Fibroblast of lung (primary cell): Measurements from ENCODE around the gene CD40LG.

Experiments
- CTCF ChIP-seq, 2 donors: IDR thresholded peaks in 1 of 2; conservative IDR thresholded peaks in 1 of 2; 1 replicate in 1 of 2; 2 replicates in 1 of 2; pipeline ENCODE4 v1.5.1; 2011 to 2012; ENCODE audit warnings: low read length in 2 of 2, control low read depth in 1 of 2, inconsistent platforms in 1 of 2, low read depth in 1 of 2, mild to moderate bottlenecking in 1 of 2
- EZH2 ChIP-seq: IDR thresholded peaks from 2 replicates; pipeline ENCODE4 v1.5.1; 2012; ENCODE audit warnings: low read length, control low read depth, mild to moderate bottlenecking; ENCODE audit errors: missing control alignments

DNA sequence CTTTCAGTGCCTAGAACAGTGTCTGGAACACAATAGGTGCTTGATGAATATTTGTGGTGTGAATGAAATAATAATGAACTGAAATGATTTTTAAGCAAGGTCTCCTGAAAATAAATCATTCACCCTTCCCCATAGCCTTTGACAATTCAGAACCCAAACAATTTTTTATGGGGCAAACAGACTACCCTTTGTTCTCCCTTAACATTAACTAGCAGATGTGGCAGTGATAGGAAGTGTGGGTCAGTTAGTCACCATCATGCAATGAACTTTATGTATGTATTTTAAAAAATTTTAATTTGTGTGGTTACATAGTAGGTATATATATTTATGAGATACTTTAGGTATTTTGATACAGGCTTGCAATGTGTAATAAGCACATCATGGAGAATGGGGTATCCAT, 27.2 kb upstream of the CD40LG start:
- TF ChIP-seq CTCF (conservative IDR thresholded peaks at IDR 0.05 in 1 of 2, IDR thresholded peaks at IDR 0.05 in 1 of 2; ENCODE audit: low read depth in 1 of 2, low read length in 2 of 2): no peak
- TF ChIP-seq EZH2: no peak
